Keratinocyte (primary cell): ENCODE measurements around the gene SNRNP35. TPM values are rescaled to one million over a fixed set of nuclear protein-coding genes. Genes with fewer than 3 reads are reported as not detected.

Experiments used
- DNase-seq: peaks from one replicate; pipeline ENCODE4 v3.0.0-alpha.2; 2011; ENCODE audit warnings: low read depth, missing footprints, low spot score
- FAIRE-seq: peaks from 2 replicates; lab custom pipeline; 2011; peaks lifted over from hg19 to GRCh38; lab: Jason Lieb, UNC
- H2AFZ ChIP-seq: 2 replicates; pipeline ENCODE4 v1.6.0; 2012; ENCODE audit warnings: low read length, control low read depth, inconsistent platforms; ENCODE audit not compliant: control insufficient read depth
- H3K27ac ChIP-seq: 2 replicates; pipeline ENCODE4 v1.5.1; 2011; ENCODE audit warnings: low read length; ENCODE audit not compliant: control insufficient read depth, insufficient read depth
- H3K27me3 ChIP-seq: 3 replicates; pipeline ENCODE4 v1.6.0; 2011; ENCODE audit warnings: low read length; ENCODE audit not compliant: control insufficient read depth, insufficient read depth; ENCODE audit errors: extremely low read depth
- H3K36me3 ChIP-seq, 2 experiments: 2 replicates in 1 of 2; 3 replicates in 1 of 2; pipeline ENCODE4 v1.5.1; 2011; ENCODE audit warnings: low read length in 2 of 2, mild to moderate bottlenecking in 1 of 2; ENCODE audit not compliant: control insufficient read depth in 2 of 2, insufficient read depth in 2 of 2; ENCODE audit errors: extremely low read depth in 1 of 2
- H3K4me1 ChIP-seq: 3 replicates; pipeline ENCODE4 v1.5.1; 2011; ENCODE audit warnings: low read length; ENCODE audit not compliant: control insufficient read depth, insufficient read depth; ENCODE audit errors: extremely low read depth
- H3K4me2 ChIP-seq: 3 replicates; pipeline ENCODE4 v1.6.0; 2011; ENCODE audit warnings: low read depth, low read length; ENCODE audit not compliant: control insufficient read depth, insufficient read depth; ENCODE audit errors: extremely low read depth
- H3K4me3 ChIP-seq, 3 experiments: fragments of 200-600 bp in 1 of 3; sonication (generic) in 1 of 3; 2 replicates in 2 of 3; 3 replicates in 1 of 3; pipeline ENCODE4 v1.5.1; 2011 to 2016; ENCODE audit warnings: low read length in 3 of 3, mild to moderate bottlenecking in 3 of 3, control low read depth in 2 of 3, inconsistent platforms in 1 of 3, low read depth in 1 of 3, mixed read lengths in 1 of 3, mixed run types in 1 of 3, moderate library complexity in 1 of 3; ENCODE audit not compliant: control insufficient read depth in 2 of 3, insufficient read depth in 2 of 3; ENCODE audit errors: extremely low read depth in 1 of 3
- H3K79me2 ChIP-seq: 2 replicates; pipeline ENCODE4 v1.6.0; 2012; ENCODE audit warnings: low read length; ENCODE audit not compliant: control insufficient read depth, insufficient read depth
- H3K9ac ChIP-seq: 3 replicates; pipeline ENCODE4 v1.6.0; 2011; ENCODE audit warnings: low read length; ENCODE audit not compliant: control insufficient read depth, insufficient read depth; ENCODE audit errors: extremely low read depth
- H3K9me1 ChIP-seq: 3 replicates; pipeline ENCODE4 v1.6.0; 2011; ENCODE audit warnings: low read length; ENCODE audit not compliant: control insufficient read depth, insufficient read depth; ENCODE audit errors: extremely low read depth
- H3K9me3 ChIP-seq: 2 replicates; pipeline ENCODE4 v1.5.1; 2012; ENCODE audit warnings: low read depth, low read length; ENCODE audit not compliant: control insufficient read depth
- H4K20me1 ChIP-seq: 3 replicates; pipeline ENCODE4 v1.6.0; 2011; ENCODE audit warnings: low read length; ENCODE audit not compliant: control insufficient read depth, insufficient read depth; ENCODE audit errors: extremely low read depth
- CTCF ChIP-seq, 3 experiments: IDR thresholded peaks in 1 of 3; conservative IDR thresholded peaks in 1 of 3; optimal IDR thresholded peaks in 1 of 3; 2 replicates in 2 of 3; 3 replicates in 1 of 3; pipeline versions ENCODE3 to v1.5.1; 2011; ENCODE audit warnings: low read length in 3 of 3, mild to moderate bottlenecking in 3 of 3, moderate library complexity in 2 of 3, control low read depth in 1 of 3, inconsistent platforms in 1 of 3; ENCODE audit not compliant: insufficient read depth in 2 of 3; ENCODE audit errors: extremely low read depth in 1 of 3
- EZH2 ChIP-seq: IDR thresholded peaks from one replicate; pipeline ENCODE4 v1.6.1; 2012; ENCODE audit warnings: inconsistent platforms, mild to moderate bottlenecking, low read length, moderate library complexity
- dilution Hi-C: fragments of 300-500 bp; cut with MboI; formaldehyde crosslinking; loops from one replicate; pipeline ENCODE4 v1.7.0; 2020; ENCODE audit warnings: low sequenced_read_pairs; ENCODE audit not compliant: extremely low pct_ligation_motif_present
- polyA plus RNA-seq, 5 experiments: library from polyadenylated mRNA; depleted of rRNA in 3 of 5; stranded (reverse) in 3 of 5; stranded (forward) in 1 of 5; unstranded in 1 of 5; fragments of >200 nt; gene quantifications; 1 replicate in 1 of 5; 2 replicates in 3 of 5; 3 replicates in 1 of 5; pipeline versions ENCODE4 v1.2.1 to v1.2.3, GENCODE V29; 2011 to 2012; ENCODE audit warnings: missing spikeins in 2 of 5, low read depth in 1 of 5, low replicate concordance in 1 of 5

Gene SNRNP35
- polyA plus RNA-seq, 1 donor (not counting 4 experiments of a cell fraction or from before 2014, with no cell fraction given) = 15.2 TPM

- H3K9me1 ChIP-seq = no peaks in the 10 kb centered on the region
- peaks cover 3% of the 10 kb centered on the region for H3K79me2 ChIP-seq
- H4K20me1 ChIP-seq = no peaks in the 10 kb centered on the region
- peaks cover 12 to 14% of the 10 kb centered on the region in 2 experiments for H3K36me3 ChIP-seq
- no peaks in the 10 kb centered on the region for H3K27me3 ChIP-seq
- no peak overlapping the region for H2AFZ ChIP-seq
- no peaks in the 10 kb centered on the region for H3K4me1 ChIP-seq
- DNase-seq (no peak), FAIRE-seq (no peak)
- no peak overlapping the region for H3K4me2 ChIP-seq
- H3K9ac ChIP-seq = no peak overlapping the region
- dilution Hi-C loops = no loop called here
- no peak for TF ChIP-seq CTCF (optimal IDR thresholded peaks at IDR 0.05 in 1 of 3, IDR thresholded peaks at IDR 0.05 in 1 of 3, conservative IDR thresholded peaks at IDR 0.05 in 1 of 3; ENCODE audit: extremely low read depth in 1 of 3, insufficient read depth in 2 of 3, low read length in 3 of 3)
- TF ChIP-seq EZH2 = no peak
- H3K4me3 ChIP-seq = no peak overlapping the region
- no peaks in the 10 kb centered on the region for H3K9me3 ChIP-seq
- H3K27ac ChIP-seq = no peak overlapping the region
These were observed 48.9 kb downstream of the SNRNP35 start for GRCh38 chr12:123506843-123507236.

- Histone ChIP-seq H2AFZ (no peak overlapping the region), H3K27me3 (no peaks in the 10 kb centered on the region), H3K27ac (peak overlapping the region; percentile 43), H3K36me3 (peaks cover 26 to 30% of the 10 kb centered on the region in 2 experiments), H4K20me1 (no peaks in the 10 kb centered on the region), H3K4me2 (no peak overlapping the region), H3K9me3 (no peaks in the 10 kb centered on the region), H3K9ac (no peak overlapping the region), H3K79me2 (no peaks in the 10 kb centered on the region), H3K9me1 (no peaks in the 10 kb centered on the region), H3K4me3 (no peak overlapping the region), H3K4me1 (peaks cover 5% of the 10 kb centered on the region)
- FAIRE-seq = no peak
- no peak for TF ChIP-seq CTCF (optimal IDR thresholded peaks at IDR 0.05 in 1 of 3, IDR thresholded peaks at IDR 0.05 in 1 of 3, conservative IDR thresholded peaks at IDR 0.05 in 1 of 3; ENCODE audit: extremely low read depth in 1 of 3, insufficient read depth in 2 of 3, low read length in 3 of 3)
- TF ChIP-seq EZH2 = no peak
- no peak for DNase-seq
- dilution Hi-C loops = no loop called here
These were observed 55.1 kb downstream of the SNRNP35 start for GRCh38 chr12:123512838-123513665.
